ENCODE data around the gene ARHGEF16.

GRCh38 chr1:3433596-3434320 lies 20.7 kb upstream of the ARHGEF16 start:
- TF ChIP-seq REST (IDR thresholded peaks at IDR 0.05; ENCODE audit: low read depth) (no peak), EP300 (IDR thresholded peaks at IDR 0.05; ENCODE audit: borderline replicate concordance) (no peak), CREB1 (IDR thresholded peaks at IDR 0.05; ENCODE audit: low read depth) (no peak), TAF1 (IDR thresholded peaks at IDR 0.05; ENCODE audit: low read depth) (no peak), TCF12 (IDR thresholded peaks at IDR 0.05; ENCODE audit: low read depth) (no peak), USF1 (IDR thresholded peaks at IDR 0.05) (no peak), RAD21 (IDR thresholded peaks at IDR 0.05; ENCODE audit: low read depth) (no peak), TEAD4 (IDR thresholded peaks at IDR 0.05) (no peak), YY1 (IDR thresholded peaks at IDR 0.05; ENCODE audit: low read depth) (no peak), EGR1 (IDR thresholded peaks at IDR 0.05) (no peak)

Measured in Ishikawa (cell line).